SK-N-SH treated with all-trans-retinoic acid at 6 μM for 48 hours (cell line): ENCODE data around the gene HEPHL1.

ENCODE experiments used
- ATAC-seq: fragments of 200-7000 bp; cut with Tn5 transposase; 3 replicates; pipeline ENCODE4 v1.9.1; 2020; ENCODE audit warnings: mild to moderate bottlenecking, moderate library complexity
- BACH2 ChIP-seq: fragments of 250-450 bp; sonication (Bioruptor Pico); IDR thresholded peaks from 2 replicates; pipeline ENCODE4 v1.9.0; 2021; ENCODE audit warnings: mild to moderate bottlenecking, borderline replicate concordance
- CSDC2 ChIP-seq: fragments of 250-450 bp; sonication (Bioruptor Pico); IDR thresholded peaks from 2 replicates; pipeline ENCODE4 v1.5.0; 2020; ENCODE audit warnings: mild to moderate bottlenecking, moderate library complexity
- ESRRG ChIP-seq: fragments of 250-450 bp; sonication (Bioruptor Pico); IDR thresholded peaks from 2 replicates; pipeline ENCODE4 v1.6.1; 2021; ENCODE audit warnings: mild to moderate bottlenecking
- GLIS3 ChIP-seq: fragments of 250-450 bp; sonication (Bioruptor Pico); IDR thresholded peaks from 2 replicates; pipeline ENCODE4 v1.5.0; 2020; ENCODE audit warnings: mild to moderate bottlenecking, moderate library complexity
- ISL1 ChIP-seq: fragments of 250-450 bp; sonication (Bioruptor Pico); IDR thresholded peaks from 2 replicates; pipeline ENCODE4 v2.1.2; 2022; ENCODE audit warnings: mild to moderate bottlenecking, moderate library complexity
- PPARA ChIP-seq: fragments of 250-450 bp; sonication (Bioruptor Pico); IDR thresholded peaks from 2 replicates; pipeline ENCODE4 v1.5.0; 2020; ENCODE audit warnings: mild to moderate bottlenecking, borderline replicate concordance
- RARB ChIP-seq: fragments of 250-450 bp; sonication (Bioruptor Pico); IDR thresholded peaks from 2 replicates; pipeline ENCODE4 v1.8.0; 2021; ENCODE audit warnings: mild to moderate bottlenecking, moderate library complexity
- SNAI2 ChIP-seq: fragments of 250-450 bp; sonication (Bioruptor Pico); IDR thresholded peaks from 2 replicates; pipeline ENCODE4 v1.5.0; 2020; ENCODE audit warnings: mild to moderate bottlenecking, moderate library complexity
- TCF4 ChIP-seq: fragments of 250-450 bp; sonication (Bioruptor Pico); IDR thresholded peaks from 2 replicates; pipeline ENCODE4 v1.8.0; 2021; ENCODE audit warnings: mild to moderate bottlenecking, moderate library complexity, borderline replicate concordance
- TOX ChIP-seq: fragments of 250-450 bp; sonication (Bioruptor Pico); IDR thresholded peaks from 2 replicates; pipeline ENCODE4 v1.8.0; 2021; ENCODE audit warnings: mild to moderate bottlenecking, moderate library complexity, borderline replicate concordance
- ZC3H10 ChIP-seq: fragments of 250-450 bp; sonication (Bioruptor Pico); IDR thresholded peaks from 2 replicates; pipeline ENCODE4 v1.5.1; 2021; ENCODE audit warnings: mild to moderate bottlenecking, moderate library complexity
- ZFP3 ChIP-seq: fragments of 250-450 bp; sonication (Bioruptor Pico); IDR thresholded peaks from 2 replicates; pipeline ENCODE4 v1.5.0; 2020; ENCODE audit warnings: mild to moderate bottlenecking, moderate library complexity
- ZFP30 ChIP-seq: fragments of 450-650 bp; formaldehyde crosslinking; IDR thresholded peaks from 2 replicates; pipeline ENCODE4 v1.5.0; 2022; ENCODE audit warnings: mild to moderate bottlenecking, moderate library complexity
- ZNF565 ChIP-seq: fragments of 450-650 bp; formaldehyde crosslinking; conservative IDR thresholded peaks from 2 replicates; pipeline ENCODE4 v1.5.0; 2020; ENCODE audit warnings: low read depth, mild to moderate bottlenecking, moderate library complexity
- ZNF70 ChIP-seq: fragments of 450-650 bp; formaldehyde crosslinking; IDR thresholded peaks from 2 replicates; pipeline ENCODE4 v1.5.0; 2020; ENCODE audit warnings: mild to moderate bottlenecking, moderate library complexity
- ZNF8 ChIP-seq: fragments of 450-650 bp; formaldehyde crosslinking; IDR thresholded peaks from 2 replicates; pipeline ENCODE4 v1.5.0; 2020; ENCODE audit warnings: mild to moderate bottlenecking, moderate library complexity
- TF ChIP-seq, protein P1 (sequence below): fragments of 250-450 bp; sonication (Bioruptor Pico); IDR thresholded peaks from 2 replicates; pipeline ENCODE4 v1.5.0; 2020; ENCODE audit warnings: mild to moderate bottlenecking, moderate library complexity
- TF ChIP-seq, protein P2 (sequence below): fragments of 250-450 bp; sonication (Bioruptor Pico); IDR thresholded peaks from 2 replicates; pipeline ENCODE4 v1.5.1; 2020; ENCODE audit warnings: low read depth, mild to moderate bottlenecking, moderate library complexity
- TF ChIP-seq, protein P3 (sequence below): fragments of 250-450 bp; sonication (Bioruptor Pico); IDR thresholded peaks from 2 replicates; pipeline ENCODE4 v1.8.0; 2020; ENCODE audit warnings: mild to moderate bottlenecking, moderate library complexity, borderline replicate concordance
- TF ChIP-seq, protein P4 (sequence below): fragments of 250-450 bp; sonication (Bioruptor Pico); IDR thresholded peaks from 2 replicates; pipeline ENCODE4 v1.8.0; 2021; ENCODE audit warnings: low read depth, mild to moderate bottlenecking, moderate library complexity, borderline replicate concordance
- TF ChIP-seq, protein P5 (sequence below): fragments of 250-450 bp; sonication (Bioruptor Pico); IDR thresholded peaks from 2 replicates; pipeline ENCODE4 v1.5.1; 2021; ENCODE audit warnings: mild to moderate bottlenecking, moderate library complexity

HEPHL1 gene

DNA sequence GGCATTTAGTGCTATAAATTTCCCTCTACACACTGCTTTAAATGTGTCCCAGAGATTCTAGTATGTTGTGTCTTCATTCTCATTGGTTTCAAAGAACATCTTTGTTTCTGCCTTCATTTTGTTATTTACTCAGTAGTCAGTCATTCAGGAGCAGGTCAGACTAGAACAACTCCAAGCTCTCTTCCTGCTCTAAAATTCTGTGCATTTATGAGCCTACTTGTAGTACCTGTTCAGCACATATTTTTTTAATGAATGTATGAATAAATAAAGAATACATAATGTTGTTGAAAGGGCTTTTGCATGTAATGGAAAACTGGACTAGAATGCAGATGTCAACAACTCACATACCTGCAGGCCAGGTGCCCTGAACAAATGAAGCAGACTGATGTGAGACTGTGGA, 13.7 kb upstream of the HEPHL1 start:
- TF ChIP-seq, protein P1, sequence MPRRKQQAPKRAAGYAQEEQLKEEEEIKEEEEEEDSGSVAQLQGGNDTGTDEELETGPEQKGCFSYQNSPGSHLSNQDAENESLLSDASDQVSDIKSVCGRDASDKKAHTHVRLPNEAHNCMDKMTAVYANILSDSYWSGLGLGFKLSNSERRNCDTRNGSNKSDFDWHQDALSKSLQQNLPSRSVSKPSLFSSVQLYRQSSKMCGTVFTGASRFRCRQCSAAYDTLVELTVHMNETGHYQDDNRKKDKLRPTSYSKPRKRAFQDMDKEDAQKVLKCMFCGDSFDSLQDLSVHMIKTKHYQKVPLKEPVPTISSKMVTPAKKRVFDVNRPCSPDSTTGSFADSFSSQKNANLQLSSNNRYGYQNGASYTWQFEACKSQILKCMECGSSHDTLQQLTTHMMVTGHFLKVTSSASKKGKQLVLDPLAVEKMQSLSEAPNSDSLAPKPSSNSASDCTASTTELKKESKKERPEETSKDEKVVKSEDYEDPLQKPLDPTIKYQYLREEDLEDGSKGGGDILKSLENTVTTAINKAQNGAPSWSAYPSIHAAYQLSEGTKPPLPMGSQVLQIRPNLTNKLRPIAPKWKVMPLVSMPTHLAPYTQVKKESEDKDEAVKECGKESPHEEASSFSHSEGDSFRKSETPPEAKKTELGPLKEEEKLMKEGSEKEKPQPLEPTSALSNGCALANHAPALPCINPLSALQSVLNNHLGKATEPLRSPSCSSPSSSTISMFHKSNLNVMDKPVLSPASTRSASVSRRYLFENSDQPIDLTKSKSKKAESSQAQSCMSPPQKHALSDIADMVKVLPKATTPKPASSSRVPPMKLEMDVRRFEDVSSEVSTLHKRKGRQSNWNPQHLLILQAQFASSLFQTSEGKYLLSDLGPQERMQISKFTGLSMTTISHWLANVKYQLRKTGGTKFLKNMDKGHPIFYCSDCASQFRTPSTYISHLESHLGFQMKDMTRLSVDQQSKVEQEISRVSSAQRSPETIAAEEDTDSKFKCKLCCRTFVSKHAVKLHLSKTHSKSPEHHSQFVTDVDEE (CRISPR knock-in tag), result no peak
- no peak for TF ChIP-seq ZNF70
- TF ChIP-seq TOX (CRISPR knock-in tag), result no peak
- TF ChIP-seq ZNF8 (CRISPR knock-in tag), result no peak
- TF ChIP-seq ZFP30 (CRISPR knock-in tag), result no peak
- no peak for TF ChIP-seq SNAI2
- no peak for TF ChIP-seq ZNF565
- no peak for TF ChIP-seq RARB (CRISPR knock-in tag)
- TF ChIP-seq ISL1 (CRISPR knock-in tag), result no peak
- no peak for TF ChIP-seq ESRRG (CRISPR knock-in tag)
- ATAC-seq, result no peak

DNA sequence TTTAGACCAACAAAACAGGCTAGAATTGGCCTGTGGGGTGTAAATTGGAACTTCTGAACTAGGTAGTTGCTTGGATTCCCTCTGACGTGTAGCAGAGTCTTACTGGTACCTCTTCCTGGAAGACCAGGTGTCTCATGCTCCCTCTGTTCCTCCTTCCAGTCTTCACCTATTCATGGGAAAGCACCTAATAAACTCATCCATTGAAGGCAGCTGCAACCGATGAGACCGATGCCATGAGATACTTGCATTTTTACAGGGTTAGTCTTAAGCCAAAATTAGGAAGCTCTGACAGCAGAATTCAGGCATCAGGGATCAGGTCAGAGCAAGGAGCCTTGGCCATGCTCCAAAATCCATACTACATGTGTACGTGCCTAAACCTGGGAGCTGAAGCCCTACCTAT, 13.2 kb upstream of the HEPHL1 start:
- no peak for ATAC-seq
- TF ChIP-seq ESRRG (CRISPR knock-in tag) (no peak), TOX (CRISPR knock-in tag) (no peak), ZFP30 (CRISPR knock-in tag) (no peak), ZNF8 (CRISPR knock-in tag) (no peak), ZFP3 (CRISPR knock-in tag) (no peak), RARB (CRISPR knock-in tag) (no peak), CSDC2 (no peak), ZC3H10 (CRISPR knock-in tag) (no peak), PPARA (CRISPR knock-in tag) (no peak), SNAI2 (no peak), TCF4 (CRISPR knock-in tag) (no peak), ZNF565 (no peak), ZNF70 (no peak), ISL1 (CRISPR knock-in tag) (no peak)
- TF ChIP-seq, protein P2, sequence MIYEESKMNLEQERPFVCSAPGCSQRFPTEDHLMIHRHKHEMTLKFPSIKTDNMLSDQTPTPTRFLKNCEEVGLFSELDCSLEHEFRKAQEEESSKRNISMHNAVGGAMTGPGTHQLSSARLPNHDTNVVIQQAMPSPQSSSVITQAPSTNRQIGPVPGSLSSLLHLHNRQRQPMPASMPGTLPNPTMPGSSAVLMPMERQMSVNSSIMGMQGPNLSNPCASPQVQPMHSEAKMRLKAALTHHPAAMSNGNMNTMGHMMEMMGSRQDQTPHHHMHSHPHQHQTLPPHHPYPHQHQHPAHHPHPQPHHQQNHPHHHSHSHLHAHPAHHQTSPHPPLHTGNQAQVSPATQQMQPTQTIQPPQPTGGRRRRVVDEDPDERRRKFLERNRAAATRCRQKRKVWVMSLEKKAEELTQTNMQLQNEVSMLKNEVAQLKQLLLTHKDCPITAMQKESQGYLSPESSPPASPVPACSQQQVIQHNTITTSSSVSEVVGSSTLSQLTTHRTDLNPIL (CRISPR knock-in tag), result no peak
- TF ChIP-seq, protein P3, sequence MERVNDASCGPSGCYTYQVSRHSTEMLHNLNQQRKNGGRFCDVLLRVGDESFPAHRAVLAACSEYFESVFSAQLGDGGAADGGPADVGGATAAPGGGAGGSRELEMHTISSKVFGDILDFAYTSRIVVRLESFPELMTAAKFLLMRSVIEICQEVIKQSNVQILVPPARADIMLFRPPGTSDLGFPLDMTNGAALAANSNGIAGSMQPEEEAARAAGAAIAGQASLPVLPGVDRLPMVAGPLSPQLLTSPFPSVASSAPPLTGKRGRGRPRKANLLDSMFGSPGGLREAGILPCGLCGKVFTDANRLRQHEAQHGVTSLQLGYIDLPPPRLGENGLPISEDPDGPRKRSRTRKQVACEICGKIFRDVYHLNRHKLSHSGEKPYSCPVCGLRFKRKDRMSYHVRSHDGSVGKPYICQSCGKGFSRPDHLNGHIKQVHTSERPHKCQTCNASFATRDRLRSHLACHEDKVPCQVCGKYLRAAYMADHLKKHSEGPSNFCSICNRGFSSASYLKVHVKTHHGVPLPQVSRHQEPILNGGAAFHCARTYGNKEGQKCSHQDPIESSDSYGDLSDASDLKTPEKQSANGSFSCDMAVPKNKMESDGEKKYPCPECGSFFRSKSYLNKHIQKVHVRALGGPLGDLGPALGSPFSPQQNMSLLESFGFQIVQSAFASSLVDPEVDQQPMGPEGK (CRISPR knock-in tag), result no peak
- TF ChIP-seq, protein P4, sequence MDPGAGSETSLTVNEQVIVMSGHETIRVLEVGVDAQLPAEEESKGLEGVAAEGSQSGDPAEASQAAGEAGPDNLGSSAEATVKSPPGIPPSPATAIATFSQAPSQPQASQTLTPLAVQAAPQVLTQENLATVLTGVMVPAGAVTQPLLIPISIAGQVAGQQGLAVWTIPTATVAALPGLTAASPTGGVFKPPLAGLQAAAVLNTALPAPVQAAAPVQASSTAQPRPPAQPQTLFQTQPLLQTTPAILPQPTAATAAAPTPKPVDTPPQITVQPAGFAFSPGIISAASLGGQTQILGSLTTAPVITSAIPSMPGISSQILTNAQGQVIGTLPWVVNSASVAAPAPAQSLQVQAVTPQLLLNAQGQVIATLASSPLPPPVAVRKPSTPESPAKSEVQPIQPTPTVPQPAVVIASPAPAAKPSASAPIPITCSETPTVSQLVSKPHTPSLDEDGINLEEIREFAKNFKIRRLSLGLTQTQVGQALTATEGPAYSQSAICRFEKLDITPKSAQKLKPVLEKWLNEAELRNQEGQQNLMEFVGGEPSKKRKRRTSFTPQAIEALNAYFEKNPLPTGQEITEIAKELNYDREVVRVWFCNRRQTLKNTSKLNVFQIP (CRISPR knock-in tag), result no peak
- TF ChIP-seq, protein P5, sequence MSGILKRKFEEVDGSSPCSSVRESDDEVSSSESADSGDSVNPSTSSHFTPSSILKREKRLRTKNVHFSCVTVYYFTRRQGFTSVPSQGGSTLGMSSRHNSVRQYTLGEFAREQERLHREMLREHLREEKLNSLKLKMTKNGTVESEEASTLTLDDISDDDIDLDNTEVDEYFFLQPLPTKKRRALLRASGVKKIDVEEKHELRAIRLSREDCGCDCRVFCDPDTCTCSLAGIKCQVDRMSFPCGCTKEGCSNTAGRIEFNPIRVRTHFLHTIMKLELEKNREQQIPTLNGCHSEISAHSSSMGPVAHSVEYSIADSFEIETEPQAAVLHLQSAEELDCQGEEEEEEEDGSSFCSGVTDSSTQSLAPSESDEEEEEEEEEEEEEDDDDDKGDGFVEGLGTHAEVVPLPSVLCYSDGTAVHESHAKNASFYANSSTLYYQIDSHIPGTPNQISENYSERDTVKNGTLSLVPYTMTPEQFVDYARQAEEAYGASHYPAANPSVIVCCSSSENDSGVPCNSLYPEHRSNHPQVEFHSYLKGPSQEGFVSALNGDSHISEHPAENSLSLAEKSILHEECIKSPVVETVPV (CRISPR knock-in tag), result no peak

DNA sequence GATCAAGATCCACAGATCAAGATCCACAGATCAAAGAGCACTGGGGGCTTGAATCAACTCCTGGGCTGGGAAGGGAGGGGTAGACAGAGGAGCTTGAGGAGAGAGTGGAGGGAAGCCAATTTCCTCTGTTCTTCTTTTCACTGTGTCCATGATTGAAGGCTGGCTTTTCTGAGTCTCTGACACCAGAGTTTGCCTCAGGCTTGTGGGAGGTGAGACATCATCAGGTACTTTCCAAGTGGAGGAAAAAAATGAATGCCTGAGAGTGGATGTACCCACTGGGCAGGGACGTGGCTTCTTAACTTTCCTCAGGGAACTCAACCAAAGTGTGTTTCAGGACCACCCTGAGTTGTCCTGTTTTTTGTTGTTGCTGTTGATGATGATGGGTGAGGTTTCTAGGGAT, 11.0 kb upstream of the HEPHL1 start:
- TF ChIP-seq ZFP30 (CRISPR knock-in tag) (no peak), ZFP3 (CRISPR knock-in tag) (no peak), ZNF8 (CRISPR knock-in tag) (no peak), ISL1 (CRISPR knock-in tag) (no peak), CSDC2 (no peak), BACH2 (no peak), GLIS3 (CRISPR knock-in tag) (no peak), PPARA (CRISPR knock-in tag) (no peak)
- TF ChIP-seq, protein P3 (CRISPR knock-in tag), result no peak
- TF ChIP-seq, all 23 proteins: peak for 0
- no peak for ATAC-seq
